Stomach smooth muscle (tissue), 2 donors: ENCODE data around the gene SLX4IP.

ENCODE experiments used
- H3K27ac ChIP-seq: one replicate; pipeline ENCODE4 v1.7.0; 2013; ENCODE audit warnings: mild to moderate bottlenecking, low read length, inconsistent platforms
- H3K27me3 ChIP-seq, 2 donors: one replicate each; pipeline ENCODE4 v1.7.0; 2013; ENCODE audit warnings: low read length in 2 of 2; ENCODE audit not compliant: insufficient read depth in 2 of 2, control insufficient read depth in 1 of 2
- H3K36me3 ChIP-seq, 2 donors: one replicate each; pipeline ENCODE4 v1.7.0; 2013; ENCODE audit warnings: low read length in 2 of 2; ENCODE audit not compliant: control insufficient read depth in 2 of 2, insufficient read depth in 2 of 2
- H3K4me1 ChIP-seq: one replicate; pipeline ENCODE4 v1.7.0; 2013; ENCODE audit warnings: low read length; ENCODE audit not compliant: control insufficient read depth, insufficient read depth
- H3K4me3 ChIP-seq, 2 donors: one replicate each; pipeline ENCODE4 v1.7.0; 2013; ENCODE audit warnings: low read length in 2 of 2
- H3K9ac ChIP-seq, 2 donors: one replicate each; pipeline ENCODE4 v1.7.0; 2013; ENCODE audit warnings: low read length in 2 of 2, mild to moderate bottlenecking in 1 of 2
- H3K9me3 ChIP-seq, 2 donors: one replicate each; pipeline ENCODE4 v1.7.0; 2013; ENCODE audit warnings: low read length in 2 of 2; ENCODE audit not compliant: control insufficient read depth in 2 of 2
- donor health status: healthy.
- donor health status: Pancreatic carcinoma.

SLX4IP gene

GRCh38 chr20:10561302-10561701 lies 126.2 kb downstream of the SLX4IP start:
- H3K4me3 ChIP-seq: no peak overlapping the region
- H3K9ac ChIP-seq: no peak overlapping the region
- no peak overlapping the region for H3K27ac ChIP-seq
- no peaks in the 10 kb centered on the region for H3K9me3 ChIP-seq
- H3K4me1 ChIP-seq: peaks cover 5% of the 10 kb centered on the region
- no peaks in the 10 kb centered on the region for H3K36me3 ChIP-seq
- H3K27me3 ChIP-seq: no peaks in the 10 kb centered on the region

- Histone ChIP-seq H3K9ac (no peak overlapping the region), H3K4me1 (peaks cover 5% of the 10 kb centered on the region), H3K4me3 (no peak overlapping the region), H3K27ac (no peak overlapping the region), H3K9me3 (no peaks in the 10 kb centered on the region), H3K36me3 (no peaks in the 10 kb centered on the region), H3K27me3 (no peaks in the 10 kb centered on the region)
These were observed 127.8 kb downstream of the SLX4IP start for GRCh38 chr20:10562899-10563298.

- no peak overlapping the region for H3K27ac ChIP-seq
- H3K4me1 ChIP-seq: no peaks in the 10 kb centered on the region
- no peaks in the 10 kb centered on the region for H3K36me3 ChIP-seq
- no peak overlapping the region for H3K9ac ChIP-seq
- H3K4me3 ChIP-seq: no peak overlapping the region
- no peaks in the 10 kb centered on the region for H3K27me3 ChIP-seq
- no peaks in the 10 kb centered on the region for H3K9me3 ChIP-seq
These were observed 128.9 kb downstream of the SLX4IP start for GRCh38 chr20:10563935-10564492.

- no peaks in the 10 kb centered on the region for H3K27me3 ChIP-seq
- H3K27ac ChIP-seq: no peak overlapping the region
- no peaks in the 10 kb centered on the region for H3K9me3 ChIP-seq
- no peak overlapping the region for H3K9ac ChIP-seq
- H3K4me3 ChIP-seq: no peak overlapping the region
- H3K4me1 ChIP-seq: no peaks in the 10 kb centered on the region
- no peaks in the 10 kb centered on the region for H3K36me3 ChIP-seq
These were observed 130.3 kb downstream of the SLX4IP start for GRCh38 chr20:10565191-10565921.

GRCh38 chr20:10565922-10566897 lies 131.1 kb downstream of the SLX4IP start:
- Histone ChIP-seq H3K27ac (no peak overlapping the region), H3K4me1 (no peaks in the 10 kb centered on the region), H3K36me3 (no peaks in the 10 kb centered on the region), H3K4me3 (no peak overlapping the region), H3K9me3 (no peaks in the 10 kb centered on the region), H3K27me3 (no peaks in the 10 kb centered on the region), H3K9ac (no peak overlapping the region)

GRCh38 chr20:10568032-10568431 lies 132.9 kb downstream of the SLX4IP start:
- no peaks in the 10 kb centered on the region for H3K36me3 ChIP-seq
- no peak overlapping the region for H3K9ac ChIP-seq
- no peaks in the 10 kb centered on the region for H3K27me3 ChIP-seq
- no peaks in the 10 kb centered on the region for H3K9me3 ChIP-seq
- H3K4me3 ChIP-seq: no peak overlapping the region
- no peak overlapping the region for H3K27ac ChIP-seq
- H3K4me1 ChIP-seq: no peaks in the 10 kb centered on the region

GRCh38 chr20:10571313-10571815 lies 136.3 kb downstream of the SLX4IP start:
- Histone ChIP-seq H3K36me3 (no peaks in the 10 kb centered on the region), H3K9me3 (no peaks in the 10 kb centered on the region), H3K9ac (no peak overlapping the region), H3K4me1 (no peaks in the 10 kb centered on the region), H3K4me3 (no peak overlapping the region), H3K27me3 (no peaks in the 10 kb centered on the region), H3K27ac (no peak overlapping the region)

- H3K27me3 ChIP-seq: no peaks in the 10 kb centered on the region
- no peak overlapping the region for H3K9ac ChIP-seq
- H3K4me1 ChIP-seq: no peaks in the 10 kb centered on the region
- no peak overlapping the region for H3K4me3 ChIP-seq
- H3K9me3 ChIP-seq: no peaks in the 10 kb centered on the region
- H3K27ac ChIP-seq: no peak overlapping the region
- no peaks in the 10 kb centered on the region for H3K36me3 ChIP-seq
These were observed 137.7 kb downstream of the SLX4IP start for GRCh38 chr20:10572853-10573252.

GRCh38 chr20:10573273-10573950 lies 138.3 kb downstream of the SLX4IP start:
- Histone ChIP-seq H3K9ac (no peak overlapping the region), H3K36me3 (no peaks in the 10 kb centered on the region), H3K27me3 (no peaks in the 10 kb centered on the region), H3K9me3 (no peaks in the 10 kb centered on the region), H3K4me3 (no peak overlapping the region), H3K4me1 (no peaks in the 10 kb centered on the region), H3K27ac (no peak overlapping the region)

GRCh38 chr20:10573951-10574339 lies 138.8 kb downstream of the SLX4IP start:
- Histone ChIP-seq H3K4me1 (no peaks in the 10 kb centered on the region), H3K36me3 (no peaks in the 10 kb centered on the region), H3K27ac (no peak overlapping the region), H3K9ac (no peak overlapping the region), H3K27me3 (no peaks in the 10 kb centered on the region), H3K4me3 (no peak overlapping the region), H3K9me3 (no peaks in the 10 kb centered on the region)
